RCC 7860 (cell line): Measurements from ENCODE around the gene MXRA7.
A peak's percentile ranks its signal among the peaks of the same experiment; 100 is the strongest.
"Not testable (repeated sequence)": the region's sequence is repeated elsewhere in the genome, so short reads cannot be mapped to it uniquely, and the experiment has no call there.

Source experiments
- DNase-seq: peaks from one replicate; pipeline ENCODE4 v3.0.0-alpha.2; 2015; ENCODE audit warnings: low spot score
- FAIRE-seq: peaks from 2 replicates; lab custom pipeline; 2012; peaks lifted over from hg19 to GRCh38; lab: Jason Lieb, UNC

The MXRA7 gene

GRCh38 chr17:76698466-76698977 is 12.2 kb downstream of the MXRA7 start:
- DNase-seq, FAIRE-seq: not testable (repeated sequence)

GRCh38 chr17:76697702-76698465 is 12.9 kb downstream of the MXRA7 start:
- peak; percentile 59 for DNase-seq
- peak; percentile 58 for FAIRE-seq

GRCh38 chr17:76696763-76697701 is 13.7 kb downstream of the MXRA7 start:
- DNase-seq = no peak
- no peak for FAIRE-seq

- FAIRE-seq (no peak), DNase-seq (no peak)
These were observed 15.5 kb downstream of the MXRA7 start for GRCh38 chr17:76695059-76695831.

GRCh38 chr17:76691379-76692191 is 19.2 kb downstream of the MXRA7 start:
- FAIRE-seq = no peak

GRCh38 chr17:76690596-76691280 is 20.0 kb downstream of the MXRA7 start:
- DNase-seq (no peak), FAIRE-seq (no peak)

More at GRCh38 chr17:76691379-76692191, 19.2 kb downstream of the MXRA7 start:
- no peak for DNase-seq

GRCh38 chr17:76689859-76690258 is 20.9 kb downstream of the MXRA7 start:
- FAIRE-seq (no peak), DNase-seq (no peak)

- FAIRE-seq = no peak
These were observed 22.6 kb downstream of the MXRA7 start for GRCh38 chr17:76688165-76688622.

GRCh38 chr17:76687298-76688164 is 23.2 kb downstream of the MXRA7 start:
- FAIRE-seq (no peak), DNase-seq (no peak)

More at GRCh38 chr17:76688165-76688622, 22.6 kb downstream of the MXRA7 start:
- no peak for DNase-seq

GRCh38 chr17:76686538-76687297 is 24.0 kb downstream of the MXRA7 start:
- no peak for FAIRE-seq
- no peak for DNase-seq

GRCh38 chr17:76685846-76686245 is 24.9 kb downstream of the MXRA7 start:
- DNase-seq = no peak
- no peak for FAIRE-seq

- no peak for DNase-seq
- FAIRE-seq = no peak
These were observed 25.4 kb downstream of the MXRA7 start for GRCh38 chr17:76685366-76685765.

- no peak for DNase-seq
- no peak for FAIRE-seq
These were observed 26.0 kb downstream of the MXRA7 start for GRCh38 chr17:76684756-76685155.

GRCh38 chr17:76683921-76684745 is 26.6 kb downstream of the MXRA7 start:
- no peak for DNase-seq
- no peak for FAIRE-seq

GRCh38 chr17:76683011-76683755 is 27.6 kb downstream of the MXRA7 start:
- FAIRE-seq = no peak
- DNase-seq = no peak

GRCh38 chr17:76682296-76682695 is 28.5 kb downstream of the MXRA7 start:
- FAIRE-seq (no peak), DNase-seq (no peak)
